Bone marrow (tissue), 2 donors: Measurements from ENCODE around the gene IKZF2.

Experiments used
- DNase-seq, 2 donors: peaks; one replicate each; lab custom pipeline; 2025; lab: John Stamatoyannopoulos, UW

Gene IKZF2

GRCh38 chr2:212997526-212998020 lies 153.8 kb downstream of the IKZF2 start:
- DNase-seq = no peak

- no peak for DNase-seq
These were observed 155.5 kb downstream of the IKZF2 start for GRCh38 chr2:212995920-212996319.

- DNase-seq = no peak
These were observed 156.4 kb downstream of the IKZF2 start for GRCh38 chr2:212994976-212995375.

GRCh38 chr2:212991120-212991519 lies 160.3 kb downstream of the IKZF2 start:
- DNase-seq = no peak

- DNase-seq = no peak
These were observed 160.7 kb downstream of the IKZF2 start for GRCh38 chr2:212990697-212991096.

- no peak for DNase-seq
These were observed 163.9 kb downstream of the IKZF2 start for GRCh38 chr2:212987492-212987891.

- DNase-seq = no peak
These were observed 167.3 kb downstream of the IKZF2 start for GRCh38 chr2:212984129-212984528.

- peak in 1 of 2 donors; percentile 81 for DNase-seq
These were observed 171.6 kb downstream of the IKZF2 start for GRCh38 chr2:212979799-212980198.

- no peak for DNase-seq
These were observed 172.3 kb downstream of the IKZF2 start for GRCh38 chr2:212979046-212979612.

- DNase-seq = peak in 1 of 2 donors; percentile 68
These were observed 174.3 kb downstream of the IKZF2 start for GRCh38 chr2:212977152-212977551.

- DNase-seq = no peak
These were observed 176.1 kb downstream of the IKZF2 start for GRCh38 chr2:212975333-212975732.

- no peak for DNase-seq
These were observed 176.7 kb downstream of the IKZF2 start for GRCh38 chr2:212974692-212975091.

- DNase-seq = no peak
These were observed 178.1 kb downstream of the IKZF2 start for GRCh38 chr2:212973347-212973746.

GRCh38 chr2:212970132-212970531 lies 181.3 kb downstream of the IKZF2 start:
- DNase-seq = no peak

- no peak for DNase-seq
These were observed 182.9 kb downstream of the IKZF2 start for GRCh38 chr2:212968284-212969081.

- no peak for DNase-seq
These were observed 184.5 kb downstream of the IKZF2 start for GRCh38 chr2:212966884-212967283.

GRCh38 chr2:212962691-212963090 lies 188.7 kb downstream of the IKZF2 start:
- no peak for DNase-seq

GRCh38 chr2:212961255-212961654 lies 190.2 kb downstream of the IKZF2 start:
- DNase-seq = no peak

- no peak for DNase-seq
These were observed 191.1 kb downstream of the IKZF2 start for GRCh38 chr2:212960336-212960735.

- DNase-seq = no peak
These were observed 191.8 kb downstream of the IKZF2 start for GRCh38 chr2:212959471-212960117.

GRCh38 chr2:212958757-212959295 lies 192.6 kb downstream of the IKZF2 start:
- DNase-seq = peak in 1 of 2 donors; percentile 57

GRCh38 chr2:212958133-212958532 lies 193.3 kb downstream of the IKZF2 start:
- DNase-seq = no peak

GRCh38 chr2:212957624-212958023 lies 193.8 kb downstream of the IKZF2 start:
- no peak for DNase-seq
